GM18499 (cell line): Measurements from ENCODE around the gene TMEM14C.
A peak's percentile ranks its signal among the peaks of the same experiment; 100 is the strongest.
"Not testable (repeated sequence)": the region's sequence is repeated elsewhere in the genome, so short reads cannot be mapped to it uniquely, and the experiment has no call there.

Source experiments
- ATAC-seq: cut with Tn5 transposase; IDR thresholded peaks from one replicate; pipeline ENCODE4 v1.9.1; 2021; ENCODE audit warnings: moderate number of reproducible peaks; ENCODE audit not compliant: insufficient read depth, unreplicated experiment

The TMEM14C gene

GRCh38 chr6:10720960-10721849 lies 1.7 kb upstream of the TMEM14C start:
- ATAC-seq = not testable (repeated sequence)

- ATAC-seq = no peak
Observed at GRCh38 chr6:10721850-10722569, 860 bp upstream of the TMEM14C start.

GRCh38 chr6:10722570-10722819 lies 375 bp upstream of the TMEM14C start:
- ATAC-seq = no peak

GRCh38 chr6:10723567-10723881 lies 654 bp downstream of the TMEM14C start:
- no peak for ATAC-seq

GRCh38 chr6:10725044-10725443 lies 2.2 kb downstream of the TMEM14C start:
- no peak for ATAC-seq

GRCh38 chr6:10725716-10726115 lies 2.8 kb downstream of the TMEM14C start:
- ATAC-seq = no peak

DNA sequence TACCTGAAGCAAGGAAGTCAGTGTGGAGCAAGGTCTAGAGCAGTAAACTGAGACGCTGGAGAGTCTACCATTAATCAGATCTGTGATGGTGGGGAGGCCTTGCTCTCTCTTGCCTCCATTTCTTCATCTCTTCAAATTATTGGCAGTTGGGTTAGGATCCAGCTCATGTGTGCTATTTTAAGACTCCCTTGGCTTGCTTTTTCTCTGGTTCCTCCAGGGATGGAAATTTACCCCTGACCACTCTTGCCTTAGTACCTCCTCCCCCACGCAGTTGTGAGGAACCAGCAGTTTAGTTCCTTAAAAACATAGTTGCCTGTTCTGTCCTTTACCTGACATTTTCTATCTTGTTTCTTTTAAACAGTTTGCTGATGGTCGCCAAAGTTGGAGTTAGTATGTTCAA lies 7.4 kb downstream of the TMEM14C start:
- no peak for ATAC-seq

- no peak for ATAC-seq
Observed at GRCh38 chr6:10733151-10733715, 10.4 kb downstream of the TMEM14C start.

DNA sequence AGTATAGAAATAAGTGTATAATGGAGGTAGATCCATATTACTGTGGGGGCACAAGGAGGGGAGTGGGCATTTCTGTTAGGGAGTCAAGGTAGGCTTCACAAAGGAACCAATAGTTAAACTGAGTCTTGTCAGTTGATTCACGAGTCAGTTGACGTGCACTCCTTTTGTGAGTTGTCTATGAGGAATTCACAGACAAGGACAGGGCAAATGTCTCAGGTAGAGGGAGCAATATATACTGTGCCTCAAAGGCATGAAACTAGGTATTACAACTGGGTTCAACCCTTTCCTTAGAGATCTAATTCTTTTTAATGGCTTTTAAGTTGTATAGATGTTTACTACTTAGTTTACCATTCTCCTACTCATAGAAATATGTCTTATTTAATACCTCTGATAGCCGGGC lies 11.0 kb downstream of the TMEM14C start:
- ATAC-seq = no peak

GRCh38 chr6:10736731-10737130 lies 13.9 kb downstream of the TMEM14C start:
- ATAC-seq = no peak

DNA sequence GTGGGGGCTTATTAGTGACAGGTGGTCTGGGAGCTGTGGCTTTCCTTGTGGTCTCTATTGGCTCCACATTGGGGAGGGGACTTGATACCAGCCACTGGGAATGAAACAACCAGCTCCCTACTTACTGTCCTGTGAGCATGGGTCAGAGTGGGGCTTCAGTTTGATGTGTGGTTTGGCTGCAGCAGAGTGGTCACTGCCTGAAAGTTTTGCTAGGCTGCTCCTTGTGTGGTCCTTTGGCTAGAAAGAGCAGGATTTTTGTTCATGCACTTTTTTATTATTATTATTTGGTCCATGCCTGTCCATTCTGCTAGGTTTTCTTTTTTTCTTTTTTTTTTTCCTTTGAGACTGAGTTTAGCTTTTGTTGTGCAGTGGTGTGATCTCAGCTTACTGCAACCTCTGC lies 17.2 kb downstream of the TMEM14C start:
- no peak for ATAC-seq

- not testable (repeated sequence) for ATAC-seq
Observed at GRCh38 chr6:10741643-10742042, 18.8 kb downstream of the TMEM14C start.

GRCh38 chr6:10742251-10742650 lies 19.4 kb downstream of the TMEM14C start:
- no peak for ATAC-seq

GRCh38 chr6:10743515-10743914 lies 20.6 kb downstream of the TMEM14C start:
- no peak for ATAC-seq

GRCh38 chr6:10745116-10745515 lies 22.2 kb downstream of the TMEM14C start:
- ATAC-seq = no peak

GRCh38 chr6:10746915-10747250 lies 24.0 kb downstream of the TMEM14C start:
- ATAC-seq = no peak

DNA sequence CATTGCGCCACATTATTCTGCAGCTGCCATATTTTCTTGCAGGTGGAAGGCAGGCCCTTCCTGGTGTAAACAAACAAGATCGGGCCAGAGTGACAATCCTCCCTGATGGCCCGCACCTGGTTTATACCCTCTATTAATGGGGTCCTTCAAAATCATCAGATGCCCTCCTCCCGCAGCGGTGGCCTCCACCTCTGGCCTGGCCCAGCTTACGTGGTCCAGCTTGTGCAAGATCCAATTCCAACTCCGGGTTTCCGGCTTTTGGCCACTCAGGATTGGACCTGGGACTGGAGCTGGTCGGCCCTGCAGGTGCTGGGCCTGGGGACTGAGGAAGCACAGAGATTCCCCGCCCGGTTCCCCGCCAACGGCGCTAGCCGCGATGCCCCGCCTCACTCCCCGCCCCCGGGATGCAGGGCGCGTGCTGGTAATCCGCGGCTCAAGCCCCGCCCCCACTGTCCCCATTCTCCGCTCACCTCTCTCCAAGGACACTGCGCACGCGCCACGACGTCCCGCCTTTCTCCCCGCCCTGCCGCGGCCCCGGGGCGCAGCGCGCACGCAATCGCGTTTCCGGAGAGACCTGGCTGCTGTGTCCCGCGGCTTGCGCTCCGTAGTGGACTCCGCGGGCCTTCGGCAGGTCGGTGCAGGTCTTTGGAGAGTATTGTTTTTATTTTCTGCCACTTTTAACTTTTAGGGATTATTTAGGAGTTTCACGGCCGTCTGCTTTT lies 24.5 kb downstream of the TMEM14C start, which contains the start of gene TMEM14B:
Gene TMEM14B, plus strand, starts transcription at position 555 of the 722 bp plus-strand sequence. CDS start 1,441 bp downstream, outside the sequence.
- ATAC-seq = peak; percentile 84

GRCh38 chr6:10749734-10750133 lies 26.9 kb downstream of the TMEM14C start:
- no peak for ATAC-seq

DNA sequence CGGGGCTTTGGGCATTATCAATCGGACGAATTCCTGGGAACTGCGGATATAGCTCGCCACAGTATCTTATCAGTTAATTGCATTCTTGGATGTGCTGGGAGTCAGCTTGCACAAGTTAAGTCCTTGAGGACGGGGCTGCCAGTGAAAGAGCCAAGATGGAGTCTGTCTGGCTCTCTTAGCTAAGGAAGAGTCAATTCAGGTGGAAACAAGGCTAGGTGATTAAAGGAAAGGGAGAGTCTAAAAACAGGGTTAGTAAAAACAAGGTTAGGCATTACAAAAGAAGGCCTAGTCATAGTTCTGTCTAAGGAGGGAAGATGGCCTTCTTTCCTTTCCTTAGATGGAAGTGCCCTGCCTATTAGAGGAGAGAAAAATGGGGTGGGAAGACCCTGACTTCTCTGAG lies 27.7 kb downstream of the TMEM14C start:
- not testable (repeated sequence) for ATAC-seq

DNA sequence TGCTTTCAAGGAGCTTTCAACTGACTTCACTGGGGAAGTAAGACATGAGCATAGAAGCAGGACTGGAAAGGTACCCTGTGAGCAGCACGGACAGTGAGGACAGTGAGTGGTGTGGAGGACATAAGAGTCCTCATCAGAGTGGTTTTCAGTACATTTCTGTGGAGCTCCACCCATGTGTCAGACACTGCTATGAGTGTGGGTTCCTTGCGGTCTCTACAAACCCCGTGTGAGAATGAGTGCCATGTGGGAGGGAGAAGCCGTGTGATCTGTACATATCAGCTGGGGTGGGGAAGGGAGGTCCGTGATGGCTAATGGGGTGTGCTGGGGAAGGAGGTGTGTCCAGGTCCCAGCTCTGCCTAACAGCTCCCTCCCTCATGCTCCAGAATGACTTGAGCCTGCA lies 28.9 kb downstream of the TMEM14C start:
- not testable (repeated sequence) for ATAC-seq

GRCh38 chr6:10756085-10756484 lies 33.2 kb downstream of the TMEM14C start:
- ATAC-seq = no peak
